GM12878 (cell line): ENCODE measurements around the gene CTNNA2.

ENCODE experiments used
- CTCF ChIP-seq, 3 experiments: IDR thresholded peaks in 2 of 3; conservative IDR thresholded peaks in 1 of 3; 2 replicates each; pipeline ENCODE4 v1.5.1; 2011; ENCODE audit warnings: low read depth in 3 of 3, low read length in 3 of 3, mild to moderate bottlenecking in 3 of 3, control low read depth in 2 of 3, moderate library complexity in 2 of 3, inconsistent platforms in 1 of 3, mixed read lengths in 1 of 3; ENCODE audit not compliant: control insufficient read depth in 2 of 3, insufficient read depth in 1 of 3; ENCODE audit errors: extremely low read depth in 1 of 3
- HDAC6 ChIP-seq: fragments of 200-600 bp; sonication (generic); IDR thresholded peaks from one replicate; pipeline ENCODE4 v1.8.0; 2017; ENCODE audit warnings: antibody characterized with exemption; ENCODE audit not compliant: unreplicated experiment
- POLR2A ChIP-seq: IDR thresholded peaks from 2 replicates; pipeline ENCODE4 v1.6.1; 2011; ENCODE audit warnings: low read depth, mild to moderate bottlenecking, low read length
- POLR2AphosphoS5 ChIP-seq: IDR thresholded peaks from 2 replicates; pipeline ENCODE4 v1.6.1; 2011; ENCODE audit warnings: mild to moderate bottlenecking, low read length, inconsistent platforms
- USF2 ChIP-seq: IDR thresholded peaks from 2 replicates; pipeline ENCODE4 v1.6.1; 2011; ENCODE audit warnings: low read depth, low read length, improper control_type of control experiment, borderline replicate concordance
- ZBED1 ChIP-seq: IDR thresholded peaks from 2 replicates; pipeline ENCODE4 v1.6.1; 2016; ENCODE audit warnings: borderline replicate concordance

DNA sequence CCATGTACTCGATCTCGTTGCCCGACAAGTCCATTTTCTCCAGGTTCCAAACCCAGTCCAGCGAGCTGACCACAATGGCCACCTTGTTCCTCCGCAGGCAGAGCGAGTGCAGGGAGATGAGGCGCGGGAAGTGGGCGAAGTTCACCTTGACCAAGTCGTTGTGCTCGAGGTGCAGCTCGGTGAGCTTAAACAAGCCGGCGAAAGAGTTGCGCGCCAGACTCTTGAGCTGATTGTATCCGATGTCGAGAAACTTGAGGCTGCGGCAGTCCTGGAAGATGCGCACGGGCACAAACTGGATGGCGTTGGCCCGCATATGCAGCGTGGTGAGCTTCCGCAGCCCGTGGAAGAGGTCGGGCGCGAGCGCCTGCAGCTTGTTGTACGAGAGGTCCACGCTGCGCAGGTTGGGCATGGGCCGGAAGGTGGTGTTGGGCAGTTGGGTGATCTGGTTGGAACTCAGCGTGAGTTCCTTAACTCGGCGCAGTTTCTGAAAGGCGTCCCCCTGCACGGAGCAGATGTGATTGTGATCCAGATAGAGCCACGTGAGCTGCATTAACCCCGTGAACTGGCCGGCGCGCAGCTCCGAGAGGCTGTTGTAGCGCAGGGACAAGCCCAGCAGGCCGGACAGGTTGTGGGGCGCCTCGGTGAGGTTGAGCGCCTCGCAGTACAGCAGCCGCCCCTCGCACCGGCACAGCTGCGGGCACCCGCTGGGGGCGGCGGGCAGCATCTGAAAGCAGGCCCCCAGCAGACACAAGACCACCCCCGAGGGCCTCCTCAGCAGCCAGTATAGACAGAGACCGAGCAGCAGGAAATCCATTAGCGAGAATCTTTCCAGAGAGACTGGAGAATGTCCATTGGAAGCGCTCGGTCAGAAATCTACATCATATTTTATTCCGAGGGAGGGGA is 790.4 kb downstream of the CTNNA2 start:
- TF ChIP-seq HDAC6 (no peak), POLR2A (no peak), POLR2AphosphoS5 (no peak), USF2 (no peak), CTCF (IDR thresholded peaks at IDR 0.05 in 2 of 3, conservative IDR thresholded peaks at IDR 0.05 in 1 of 3; ENCODE audit: control insufficient read depth in 2 of 3, extremely low read depth in 1 of 3, insufficient read depth in 1 of 3, low read depth in 3 of 3, low read length in 3 of 3) (no peak), ZBED1 (no peak)
